GM12865 (cell line): ENCODE results near the gene MAML3.

Source experiments
- DNase-seq: peaks from one replicate; pipeline ENCODE4 v3.0.0; 2010; ENCODE audit warnings: low read depth
- H3K4me3 ChIP-seq: 2 replicates; pipeline ENCODE4 v1.5.1; 2011; ENCODE audit warnings: mild to moderate bottlenecking, low read depth, low read length, control low read depth
- TF ChIP-seq, protein P1 (sequence below): IDR thresholded peaks from 2 replicates; pipeline ENCODE4 v1.5.1; 2011; ENCODE audit warnings: low read length, control low read depth, low read depth, inconsistent platforms; ENCODE audit not compliant: insufficient read depth; ENCODE audit errors: missing control alignments

MAML3 gene

DNA sequence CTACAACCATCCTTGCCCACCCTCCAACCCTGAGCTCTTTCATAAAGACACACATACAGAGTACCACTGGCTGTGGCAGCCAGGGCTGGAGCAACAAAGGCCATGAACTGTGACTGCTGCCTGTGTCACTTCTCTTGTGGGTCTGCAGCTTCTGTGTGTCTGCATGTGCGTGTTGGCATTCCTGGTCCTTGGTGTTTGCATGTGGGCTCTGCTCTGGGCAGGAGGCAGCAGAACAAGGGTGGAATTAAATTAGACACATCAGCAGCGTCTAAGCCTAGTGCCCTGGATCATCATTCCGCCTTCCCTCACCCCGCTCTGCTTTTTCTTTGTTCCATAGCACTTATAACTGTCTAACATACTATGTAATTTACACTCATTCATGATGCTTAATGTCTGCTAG lies 330.6 kb downstream of the MAML3 start:
- TF ChIP-seq, protein P1, sequence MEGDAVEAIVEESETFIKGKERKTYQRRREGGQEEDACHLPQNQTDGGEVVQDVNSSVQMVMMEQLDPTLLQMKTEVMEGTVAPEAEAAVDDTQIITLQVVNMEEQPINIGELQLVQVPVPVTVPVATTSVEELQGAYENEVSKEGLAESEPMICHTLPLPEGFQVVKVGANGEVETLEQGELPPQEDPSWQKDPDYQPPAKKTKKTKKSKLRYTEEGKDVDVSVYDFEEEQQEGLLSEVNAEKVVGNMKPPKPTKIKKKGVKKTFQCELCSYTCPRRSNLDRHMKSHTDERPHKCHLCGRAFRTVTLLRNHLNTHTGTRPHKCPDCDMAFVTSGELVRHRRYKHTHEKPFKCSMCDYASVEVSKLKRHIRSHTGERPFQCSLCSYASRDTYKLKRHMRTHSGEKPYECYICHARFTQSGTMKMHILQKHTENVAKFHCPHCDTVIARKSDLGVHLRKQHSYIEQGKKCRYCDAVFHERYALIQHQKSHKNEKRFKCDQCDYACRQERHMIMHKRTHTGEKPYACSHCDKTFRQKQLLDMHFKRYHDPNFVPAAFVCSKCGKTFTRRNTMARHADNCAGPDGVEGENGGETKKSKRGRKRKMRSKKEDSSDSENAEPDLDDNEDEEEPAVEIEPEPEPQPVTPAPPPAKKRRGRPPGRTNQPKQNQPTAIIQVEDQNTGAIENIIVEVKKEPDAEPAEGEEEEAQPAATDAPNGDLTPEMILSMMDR = no peak
- no peak for DNase-seq
- no peak overlapping the region for H3K4me3 ChIP-seq

DNA sequence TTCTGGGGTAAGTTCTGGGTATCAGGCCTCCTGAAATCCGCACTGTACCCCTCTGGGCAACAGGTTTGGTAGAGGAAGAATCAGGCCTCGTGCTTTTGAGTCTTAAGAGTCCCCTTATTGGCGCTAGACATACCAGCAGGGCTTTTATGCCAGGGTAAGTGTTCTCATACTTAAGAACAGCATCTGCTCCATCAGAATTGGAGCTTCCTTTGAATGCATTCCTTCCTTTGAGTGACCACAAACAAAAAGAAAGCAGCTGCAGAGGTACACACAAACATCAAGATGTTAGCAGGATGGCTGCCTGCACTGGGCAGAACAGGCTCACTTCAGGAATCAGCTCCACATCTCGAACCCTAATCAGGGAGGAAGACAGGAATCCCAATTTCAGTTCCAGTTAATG lies 331.6 kb downstream of the MAML3 start:
- TF ChIP-seq, protein P1 = no peak
- no peak overlapping the region for H3K4me3 ChIP-seq
- no peak for DNase-seq

DNA sequence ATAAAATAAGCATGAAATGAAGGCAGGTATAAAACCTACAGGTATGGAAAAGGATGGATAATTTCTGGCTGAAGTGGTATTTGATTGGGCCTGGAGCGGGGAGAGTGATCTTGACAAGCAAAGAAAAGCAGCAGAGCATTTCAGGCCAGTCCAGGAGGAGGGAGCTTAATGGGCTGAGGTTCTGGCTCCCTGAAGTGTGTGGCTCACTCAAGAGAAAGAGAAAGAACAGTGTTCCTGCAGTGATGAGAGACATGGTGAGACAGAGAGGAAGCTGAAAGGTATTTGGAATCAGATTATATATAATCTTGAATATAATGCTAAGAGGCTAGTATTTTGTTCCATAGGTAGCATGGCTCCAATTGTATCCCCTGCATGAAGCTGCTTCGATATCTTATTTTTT lies 334.9 kb downstream of the MAML3 start:
- no peak for DNase-seq
- TF ChIP-seq, protein P1 = no peak
- no peak overlapping the region for H3K4me3 ChIP-seq

DNA sequence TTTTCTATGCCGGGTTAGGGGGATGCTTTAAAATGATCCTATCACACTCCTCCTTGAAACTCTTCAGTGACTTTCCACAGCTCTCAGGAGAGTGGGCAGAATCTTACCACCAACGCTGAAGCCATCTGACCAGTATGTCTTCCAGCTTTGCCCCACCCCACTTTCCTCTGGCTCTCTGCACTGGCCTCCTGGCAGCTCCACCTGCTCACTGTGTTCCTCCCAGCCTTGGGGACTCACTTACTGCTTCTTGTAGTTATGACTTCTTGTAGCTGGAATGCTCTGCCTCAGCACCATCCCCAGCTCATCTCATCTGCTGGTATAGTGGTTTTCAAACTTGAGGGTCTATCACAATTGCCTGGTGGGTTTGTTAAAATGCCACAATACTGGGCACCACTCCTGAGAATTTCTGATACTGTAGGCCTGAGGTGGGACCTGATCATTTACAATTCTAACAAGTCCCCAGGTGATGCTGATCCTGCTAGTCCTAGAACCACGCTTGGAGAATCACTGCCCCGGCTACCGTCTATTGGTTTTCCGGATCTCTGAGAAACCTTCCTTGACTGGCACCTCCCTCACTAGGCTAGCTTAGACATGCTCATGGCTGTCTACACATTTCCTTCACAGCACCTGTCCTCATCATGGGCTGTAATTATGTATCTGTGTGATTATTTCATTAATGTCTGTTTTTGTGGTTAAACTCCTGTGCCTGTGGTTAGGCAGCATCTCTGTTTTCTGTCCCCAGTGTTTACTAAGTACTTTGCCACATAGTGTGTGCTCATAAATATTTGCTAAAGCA lies 336.1 kb downstream of the MAML3 start:
- TF ChIP-seq, protein P1 = no peak
- DNase-seq = no peak
- H3K4me3 ChIP-seq = no peak overlapping the region

DNA sequence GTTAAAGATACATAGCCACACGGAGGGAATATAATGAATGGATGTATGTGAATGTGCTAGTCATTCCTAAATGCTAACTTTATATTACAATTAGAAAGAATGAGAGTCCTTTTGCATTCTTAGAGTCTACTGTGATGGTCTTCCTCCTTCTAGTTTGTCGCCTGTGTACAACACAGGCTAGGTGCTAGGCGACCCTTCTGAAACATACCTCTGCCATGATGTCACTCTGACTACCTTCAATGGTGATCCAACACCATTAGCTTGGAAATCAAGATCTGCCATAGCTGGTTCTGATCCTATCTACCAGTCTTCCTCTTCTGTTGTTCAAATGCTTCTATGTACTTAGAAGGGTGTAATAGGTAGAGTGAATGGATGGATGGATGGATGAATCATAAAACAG lies 337.1 kb downstream of the MAML3 start:
- no peak for DNase-seq
- TF ChIP-seq, protein P1 = no peak
- no peak overlapping the region for H3K4me3 ChIP-seq

DNA sequence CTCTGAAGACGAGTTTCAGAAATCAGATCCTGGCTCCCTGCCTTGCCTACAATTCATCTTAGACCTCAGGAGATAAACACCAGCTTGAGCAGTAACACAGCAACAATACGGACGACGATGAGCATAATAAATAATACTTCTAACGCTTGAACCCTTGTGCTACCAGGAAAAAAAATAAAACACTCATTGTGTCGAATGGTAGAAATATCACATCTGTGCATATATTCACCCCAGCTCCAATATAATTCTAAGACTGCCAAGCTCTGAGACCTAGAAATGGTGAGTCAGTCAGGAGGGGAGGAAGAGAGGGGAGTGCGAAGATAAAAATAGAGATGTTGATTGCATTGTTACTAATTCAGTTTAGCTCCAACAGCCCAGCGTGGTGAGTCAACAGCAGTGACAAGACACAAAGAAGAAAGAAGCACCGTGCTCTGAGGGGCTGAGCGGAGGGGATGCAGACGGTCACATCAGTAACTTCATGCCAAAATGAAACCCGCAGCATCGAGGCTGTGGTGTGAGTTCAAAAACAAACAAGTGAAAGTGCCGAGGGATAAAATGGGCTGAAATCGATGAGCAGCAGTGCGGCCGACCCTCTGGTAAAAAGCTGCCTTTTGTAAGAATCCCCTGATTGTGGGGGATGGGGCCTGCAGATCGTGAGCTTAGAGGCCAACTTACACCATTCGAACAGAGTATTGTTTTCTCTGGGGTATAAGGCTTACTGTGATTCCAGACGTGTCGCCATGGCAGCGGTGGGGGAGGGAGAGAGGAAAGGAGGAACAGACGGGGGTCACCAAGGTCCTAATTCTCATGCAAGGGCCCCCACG lies 338.0 kb downstream of the MAML3 start:
- no peak for DNase-seq
- TF ChIP-seq, protein P1 = no peak
- no peak overlapping the region for H3K4me3 ChIP-seq
